Mammary epithelial cell (primary cell): ENCODE measurements around the gene PFKFB3.

ENCODE experiments used
- CTCF ChIP-seq, 2 donors: IDR thresholded peaks in 1 of 2; conservative IDR thresholded peaks in 1 of 2; 2 replicates each; pipeline ENCODE4 v1.5.1; 2011 to 2012; ENCODE audit warnings: inconsistent platforms in 2 of 2, low read length in 2 of 2, mild to moderate bottlenecking in 2 of 2, control low read depth in 1 of 2, low read depth in 1 of 2; ENCODE audit not compliant: insufficient read depth in 1 of 2; ENCODE audit errors: extremely low read depth in 1 of 2
- EZH2 ChIP-seq: IDR thresholded peaks from 2 replicates; pipeline ENCODE4 v1.6.1; 2012; ENCODE audit warnings: low read length, inconsistent platforms, borderline replicate concordance

GRCh38 chr10:6213257-6213905 lies 10.6 kb downstream of the PFKFB3 start:
- TF ChIP-seq CTCF (conservative IDR thresholded peaks at IDR 0.05 in 1 of 2, IDR thresholded peaks at IDR 0.05 in 1 of 2; ENCODE audit: extremely low read depth in 1 of 2, insufficient read depth in 1 of 2, low read depth in 1 of 2, low read length in 2 of 2), result no peak
- TF ChIP-seq EZH2, result no peak
